Activated T-cell treated with anti-CD3 and anti-CD28 coated beads for 1 hour (primary cell): ENCODE results near the gene FNDC3B.

Experiments used
- DNase-seq: peaks from one replicate; pipeline ENCODE4 v3.0.0-alpha.2; 2020; ENCODE audit warnings: low read depth

FNDC3B gene

DNA sequence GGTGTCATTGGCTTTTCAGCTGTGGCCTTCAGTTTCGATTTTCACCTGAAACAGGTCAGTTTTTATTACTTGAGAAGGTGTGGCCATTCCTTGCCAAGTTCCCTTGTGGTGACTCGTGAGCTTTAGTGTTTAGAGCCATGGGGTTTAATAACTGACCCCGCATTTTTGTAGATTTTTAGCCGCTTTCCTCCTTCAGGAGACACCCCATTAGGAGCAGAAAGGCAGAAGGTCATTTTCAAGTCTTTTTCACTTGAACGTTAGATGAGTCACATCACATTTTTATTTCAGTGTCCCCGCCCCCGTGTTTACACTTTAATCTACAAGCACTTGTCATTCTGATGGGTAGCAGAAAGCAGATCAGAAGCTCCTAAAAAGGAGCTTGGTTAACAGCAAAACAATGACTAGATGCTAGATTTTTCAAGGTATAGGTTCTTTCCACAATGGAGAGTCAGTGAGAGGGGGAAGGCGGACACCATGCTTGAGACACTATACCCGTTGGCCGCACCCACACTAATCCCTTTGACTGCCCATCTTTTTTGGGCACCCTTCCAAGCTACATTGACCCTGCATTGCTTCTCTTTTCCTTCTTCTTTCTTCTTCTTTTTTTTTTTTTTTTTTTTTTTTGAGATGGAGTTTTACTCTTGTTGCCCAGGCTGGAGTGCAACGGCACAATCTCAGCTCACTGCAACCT, 276.2 kb downstream of the FNDC3B start:
- no peak for DNase-seq

DNA sequence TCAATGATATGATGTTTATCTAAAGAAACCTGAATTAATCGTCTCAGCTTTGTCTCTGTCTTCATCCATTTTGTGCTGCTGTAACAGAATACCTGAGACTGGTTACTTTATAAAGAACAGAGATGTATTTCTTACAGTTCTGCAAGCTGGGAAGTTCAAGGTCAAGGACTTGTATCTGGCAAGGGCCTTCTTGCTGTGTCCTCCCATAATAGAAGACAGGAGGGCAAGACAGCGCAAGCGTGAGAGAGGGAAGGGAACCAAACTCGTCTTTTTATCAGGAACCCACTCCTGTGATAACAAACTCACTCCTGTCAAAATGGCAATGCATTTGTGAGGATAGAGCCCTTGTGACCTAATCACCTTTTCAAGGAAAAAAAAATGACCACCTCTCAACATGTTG, 277.4 kb downstream of the FNDC3B start:
- no peak for DNase-seq

DNA sequence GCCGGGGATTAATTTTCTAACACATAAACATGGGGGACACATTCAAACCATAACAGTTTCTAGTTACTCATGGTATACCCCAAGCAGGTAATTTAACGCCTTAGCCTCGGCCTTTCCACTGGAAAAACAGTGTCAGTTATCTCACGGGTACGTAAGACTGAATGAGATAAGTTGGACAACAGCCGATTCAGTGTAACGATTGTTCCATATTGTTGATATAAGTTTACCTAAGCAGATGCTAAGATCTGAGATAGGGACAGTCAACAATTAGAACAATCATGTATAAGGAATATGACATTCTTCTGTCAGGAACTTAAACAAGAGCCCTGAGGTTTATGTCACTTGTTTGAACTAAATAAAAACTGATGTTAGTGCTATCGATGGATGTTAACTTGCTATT, 278.1 kb downstream of the FNDC3B start:
- no peak for DNase-seq

DNA sequence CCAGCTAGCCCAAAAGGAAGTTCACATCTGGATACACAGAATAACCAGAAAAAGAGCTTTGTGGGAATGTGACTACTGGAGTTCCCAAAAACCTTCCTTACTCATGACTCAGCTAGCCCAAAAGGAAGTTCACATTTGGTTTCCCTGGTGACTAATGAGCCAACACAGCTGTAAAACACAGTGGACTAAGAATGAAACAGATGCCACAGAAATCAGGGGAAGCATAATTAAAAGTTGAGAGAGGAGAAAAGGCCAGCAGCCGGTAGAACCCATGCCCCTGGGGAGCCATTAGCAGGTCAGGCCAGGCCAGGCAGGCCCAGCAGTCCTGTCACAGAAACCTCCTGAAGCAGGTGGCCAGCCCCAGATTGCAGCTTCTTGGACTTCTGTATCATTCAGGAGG, 278.6 kb downstream of the FNDC3B start:
- DNase-seq: no peak

DNA sequence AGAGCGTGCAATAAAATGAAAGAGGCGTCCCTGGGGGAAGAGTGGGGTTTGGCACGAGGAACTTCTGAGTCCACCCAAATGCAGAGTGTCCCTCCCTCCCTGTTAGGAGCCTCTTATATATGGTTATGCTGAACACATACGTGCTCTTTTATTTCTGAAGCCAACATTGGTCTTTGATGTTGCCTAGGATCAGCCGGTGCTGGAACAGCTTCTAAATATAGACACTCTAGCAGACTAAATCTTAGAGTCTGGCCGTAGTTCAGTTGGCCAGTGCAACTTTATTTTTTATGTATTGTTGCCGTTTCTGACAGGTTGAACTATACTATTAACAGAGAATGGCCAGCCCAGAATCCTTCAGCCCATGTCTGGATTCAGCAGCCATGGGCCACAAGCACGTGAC, 280.2 kb downstream of the FNDC3B start:
- DNase-seq: no peak

DNA sequence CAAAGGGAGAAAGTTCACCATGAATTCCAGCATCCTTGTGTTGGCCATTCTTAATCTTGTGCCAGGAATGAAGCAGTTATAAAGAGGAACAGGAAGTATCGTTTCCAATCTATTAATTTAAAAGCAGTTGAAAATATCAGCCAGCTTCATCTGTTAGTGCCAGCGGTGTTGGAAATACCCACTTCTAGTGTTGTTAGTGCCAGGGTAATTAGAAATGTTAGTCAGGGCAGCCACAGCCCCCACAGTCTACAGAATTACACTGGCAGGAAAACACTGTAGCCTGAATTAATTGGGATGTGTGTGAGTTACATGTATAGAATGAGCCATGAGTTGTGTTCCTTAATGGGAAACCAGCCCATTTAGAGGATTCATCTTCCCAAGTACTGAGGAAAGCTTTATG, 281.1 kb downstream of the FNDC3B start:
- DNase-seq: no peak

DNA sequence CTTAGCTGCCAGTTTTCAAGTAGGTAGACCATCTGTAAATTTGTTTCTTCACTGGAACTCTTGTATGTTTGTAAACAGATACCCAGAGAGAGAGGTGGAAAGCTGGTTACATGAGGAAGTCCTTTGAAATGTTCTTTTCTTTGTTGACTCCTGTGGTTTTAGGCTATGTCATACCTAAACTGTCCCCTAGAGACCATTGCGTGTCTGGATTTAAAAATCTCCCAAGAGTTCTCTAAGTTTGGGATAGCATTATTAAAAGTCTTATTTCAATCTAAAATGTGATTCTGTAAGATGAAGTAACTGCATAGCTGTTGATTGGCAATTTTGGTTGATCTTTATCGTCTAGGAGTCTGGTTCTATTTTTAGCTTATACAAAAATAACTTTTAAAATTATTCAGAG, 281.7 kb downstream of the FNDC3B start:
- no peak for DNase-seq

DNA sequence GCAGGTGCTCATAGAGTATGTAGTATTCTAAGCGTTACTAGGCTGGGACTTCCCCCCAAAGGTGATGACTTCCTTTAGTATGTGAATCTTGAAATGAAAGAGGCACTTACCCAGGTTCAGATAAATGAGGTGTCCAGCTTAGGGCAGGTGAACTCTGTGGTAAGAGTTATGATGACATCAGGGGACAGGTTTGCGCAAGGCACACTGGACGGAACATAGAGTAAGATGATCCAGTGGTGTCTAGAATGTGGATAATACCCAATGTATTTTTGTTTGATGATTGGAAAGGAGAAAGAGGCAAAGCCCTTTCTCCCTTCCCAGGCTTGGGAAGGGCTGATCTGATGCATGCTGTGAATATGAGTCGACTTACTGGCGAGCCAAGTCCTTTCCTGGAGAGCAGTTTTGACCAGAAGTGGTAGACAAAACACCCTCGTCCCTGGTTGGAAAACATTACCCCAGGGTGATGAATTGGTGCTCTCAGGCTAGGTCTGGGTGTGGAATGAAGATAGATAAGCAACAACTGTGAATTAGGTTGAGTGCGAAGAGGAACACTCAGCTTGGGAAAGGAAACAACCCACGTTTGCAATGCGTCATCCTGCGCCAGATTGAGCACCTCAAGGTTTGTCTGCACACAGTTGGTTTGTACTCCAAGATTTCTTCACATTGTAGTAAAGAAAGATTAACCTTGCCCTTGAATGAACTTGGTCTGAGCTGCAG, 284.7 kb downstream of the FNDC3B start:
- no peak for DNase-seq

DNA sequence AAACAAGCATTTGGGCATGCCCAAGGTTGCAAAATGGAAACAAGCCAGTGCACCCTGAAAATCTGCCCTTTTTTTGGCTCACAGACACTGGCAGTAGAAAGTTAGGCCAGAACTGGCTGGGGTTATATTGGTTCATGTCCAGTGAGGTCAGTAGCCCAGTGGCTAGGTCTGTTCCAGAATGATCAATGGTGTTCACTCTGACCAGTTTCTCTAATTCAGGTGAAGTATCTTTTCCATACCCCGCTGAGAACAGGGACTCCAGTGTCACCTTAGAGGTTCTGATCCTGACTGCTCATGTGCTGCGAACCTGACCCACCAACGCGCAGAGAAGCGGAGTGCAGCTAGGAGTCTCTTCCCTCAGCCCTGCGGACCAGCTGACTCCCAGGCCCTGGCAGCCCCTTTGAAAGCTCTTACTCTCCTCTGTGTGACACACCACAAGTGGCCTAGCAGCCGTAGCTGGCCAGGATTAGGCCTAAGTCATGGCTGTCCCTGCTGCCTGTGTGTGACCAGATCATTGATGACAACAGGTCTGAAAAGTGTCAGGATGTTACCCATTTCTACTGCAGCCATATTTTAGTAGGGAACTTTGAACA, 285.3 kb downstream of the FNDC3B start:
- no peak for DNase-seq

DNA sequence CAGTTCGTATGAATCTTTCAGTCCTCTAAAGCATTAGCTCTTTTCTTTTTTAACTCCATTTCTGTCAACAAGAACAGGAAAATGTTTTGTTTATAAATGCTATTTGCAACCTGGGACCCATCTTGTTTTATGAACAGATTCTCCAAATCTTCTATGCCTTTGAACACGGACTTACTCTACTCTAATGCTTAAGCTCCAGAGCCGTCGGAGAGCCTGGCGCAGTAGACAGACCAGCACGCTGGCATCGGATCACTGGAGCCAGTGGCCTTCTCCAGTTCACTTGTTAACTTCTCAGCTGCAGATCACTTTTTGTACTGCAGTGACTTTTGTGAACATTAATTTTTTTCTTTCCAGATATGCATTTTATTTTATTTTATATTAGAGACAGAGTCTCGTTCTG, 286.1 kb downstream of the FNDC3B start:
- no peak for DNase-seq

DNA sequence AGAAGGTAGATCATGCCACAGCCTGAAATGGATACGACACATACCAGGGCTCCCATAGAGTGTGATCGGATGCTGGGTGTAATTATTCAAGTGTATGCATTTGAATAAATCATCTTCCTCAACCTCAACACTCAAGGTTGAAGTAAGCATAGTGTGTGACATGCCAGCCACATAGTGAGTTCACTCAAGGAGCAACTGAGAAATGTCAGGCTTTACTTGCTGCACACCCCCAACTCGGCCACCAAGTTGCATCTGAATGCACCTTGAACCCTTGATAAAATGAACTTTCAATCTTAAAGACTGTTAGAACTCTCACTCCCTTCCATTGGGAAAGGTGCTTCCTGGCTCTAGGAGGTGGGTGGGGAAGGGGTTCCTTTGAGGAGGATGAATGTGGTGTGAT, 287.6 kb downstream of the FNDC3B start:
- no peak for DNase-seq

DNA sequence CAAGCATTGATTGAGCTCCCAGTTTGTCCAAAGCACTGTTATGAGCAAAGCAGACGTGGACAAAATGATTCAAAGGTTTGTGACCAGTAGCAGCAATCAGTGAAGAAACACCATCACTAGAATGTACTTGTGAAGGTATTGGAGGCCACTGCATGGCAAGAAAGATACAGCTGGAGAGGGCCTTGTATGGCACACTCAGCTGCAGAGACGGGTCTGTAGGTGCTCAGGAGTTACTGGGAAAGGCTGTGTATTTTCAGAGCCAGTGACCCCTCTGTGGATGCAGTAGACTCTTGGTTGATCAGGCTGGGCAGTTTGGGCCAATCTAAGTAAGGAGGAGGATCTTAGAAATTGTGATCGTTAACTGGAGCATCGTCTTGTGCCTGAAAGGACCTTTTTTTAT, 288.9 kb downstream of the FNDC3B start:
- DNase-seq: no peak

DNA sequence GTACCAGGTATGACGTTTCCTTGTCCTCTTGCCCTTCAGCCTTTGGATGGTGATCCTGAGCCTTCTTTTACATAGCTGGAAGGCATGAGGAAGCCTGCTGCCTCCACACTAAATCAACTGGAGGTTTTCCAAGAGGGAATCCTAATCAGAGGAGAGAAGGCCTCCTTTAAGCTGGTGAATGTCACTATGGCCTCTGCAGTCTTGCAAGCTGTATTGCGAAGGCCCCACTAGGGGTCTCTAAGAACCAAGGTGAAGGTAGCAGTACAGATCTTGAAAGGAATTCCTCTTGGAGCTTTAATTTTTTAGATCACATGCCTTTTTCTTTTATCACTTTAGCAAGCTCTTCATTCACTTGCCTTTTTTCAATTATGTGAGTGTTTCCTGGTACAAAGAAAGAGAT, 289.7 kb downstream of the FNDC3B start:
- no peak for DNase-seq

DNA sequence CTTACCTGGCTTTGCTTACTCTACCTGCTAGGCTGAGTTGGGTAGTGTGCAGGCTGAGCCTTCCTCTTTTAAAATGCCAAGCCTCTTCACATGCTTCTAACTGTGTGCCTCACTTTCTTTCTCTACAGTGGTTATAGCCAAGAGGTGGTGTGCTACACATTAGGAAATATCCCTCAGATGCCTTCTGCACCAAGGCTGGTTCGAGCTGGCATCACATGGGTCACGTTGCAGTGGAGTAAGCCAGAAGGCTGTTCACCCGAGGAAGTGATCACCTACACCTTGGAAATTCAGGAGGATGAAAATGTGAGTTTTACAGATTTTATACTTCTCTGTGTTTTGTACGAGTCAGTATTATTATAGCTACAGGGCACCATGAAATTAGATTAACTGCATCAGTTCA, 291.0 kb downstream of the FNDC3B start:
- no peak for DNase-seq

DNA sequence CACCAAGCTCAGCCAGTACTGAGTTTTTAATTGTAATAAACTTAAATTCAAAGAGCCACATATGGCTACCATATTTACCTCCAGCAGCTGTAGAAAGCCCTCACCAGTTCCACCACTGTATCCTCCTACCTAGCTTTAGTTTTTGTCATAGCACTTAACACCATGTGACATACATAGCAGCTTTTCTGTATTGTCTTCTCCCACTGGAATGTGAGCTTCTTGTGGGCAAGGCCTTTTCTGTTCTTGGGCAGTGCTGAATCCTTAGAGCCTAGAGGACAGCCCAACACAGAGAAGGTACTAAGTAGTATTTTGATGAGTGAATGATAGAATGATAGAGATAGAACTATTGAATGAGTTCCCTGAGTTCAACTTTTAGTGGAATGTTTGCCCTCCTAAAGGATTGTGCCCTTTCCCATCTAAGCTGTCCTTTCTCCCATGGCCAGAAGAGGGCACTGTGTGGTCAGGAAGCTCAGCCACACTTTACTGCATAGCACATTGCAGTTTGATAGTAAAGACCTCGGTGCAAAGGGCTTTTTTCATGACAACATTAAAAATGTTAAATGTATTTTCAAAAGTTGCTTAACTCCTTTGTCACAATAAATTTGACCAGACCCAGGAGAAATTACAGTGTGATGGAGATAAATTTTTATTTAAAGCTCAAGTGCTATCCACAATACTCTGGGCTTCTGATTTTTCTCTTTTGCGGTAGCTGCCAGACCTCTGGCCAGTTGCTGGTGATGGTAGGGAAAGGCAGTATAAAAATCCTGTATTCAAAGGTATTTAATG, 293.1 kb downstream of the FNDC3B start:
- DNase-seq: peak; percentile 34

DNA sequence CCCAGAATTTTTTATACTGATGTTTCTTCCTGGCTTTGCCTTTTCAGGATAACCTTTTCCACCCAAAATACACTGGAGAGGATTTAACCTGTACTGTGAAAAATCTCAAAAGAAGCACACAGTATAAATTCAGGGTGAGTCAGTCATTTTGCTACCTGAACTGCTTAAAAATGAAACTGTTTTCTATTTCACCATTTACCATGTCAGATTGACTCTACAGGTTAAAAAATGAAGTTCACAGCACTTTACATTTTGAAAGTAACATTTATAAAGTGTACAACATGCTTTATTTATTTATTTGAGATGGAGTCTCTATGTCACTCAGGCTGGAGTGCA, 293.6 kb downstream of the FNDC3B start:
- DNase-seq: no peak

DNA sequence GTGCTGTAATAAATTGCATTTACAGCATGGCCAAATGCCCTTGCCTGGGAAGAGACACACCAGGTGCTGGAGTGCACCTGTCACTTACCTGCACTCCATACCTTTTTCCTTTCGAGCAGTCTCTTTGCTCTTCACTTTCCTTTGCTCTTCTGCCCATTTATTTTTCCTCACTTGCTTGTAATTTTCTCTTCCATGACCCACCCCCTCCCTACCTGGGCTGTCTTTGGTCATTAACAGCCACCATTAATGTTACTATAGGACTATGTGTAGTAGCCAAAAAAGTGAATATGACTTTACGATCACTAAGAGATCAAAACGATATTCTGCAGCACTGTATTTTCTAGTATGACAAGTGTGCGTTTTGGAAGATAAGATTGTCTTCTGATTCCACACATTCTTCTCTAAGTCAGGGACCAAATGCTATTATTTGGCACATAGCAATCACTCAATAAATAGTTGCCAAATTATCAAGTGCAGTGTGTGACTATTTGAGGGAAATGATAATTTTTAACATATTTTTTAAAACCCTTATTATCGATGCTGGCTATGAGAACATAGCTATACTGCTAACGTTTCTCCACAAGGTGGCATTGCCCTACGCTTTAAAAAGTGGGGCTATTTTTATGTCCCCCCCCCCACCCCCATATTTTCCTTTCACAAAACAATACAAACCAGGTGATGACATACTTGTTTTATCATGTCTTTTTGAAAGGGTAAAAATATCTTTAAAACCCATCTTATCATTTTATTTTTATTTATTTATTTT, 294.5 kb downstream of the FNDC3B start:
- DNase-seq: no peak

DNA sequence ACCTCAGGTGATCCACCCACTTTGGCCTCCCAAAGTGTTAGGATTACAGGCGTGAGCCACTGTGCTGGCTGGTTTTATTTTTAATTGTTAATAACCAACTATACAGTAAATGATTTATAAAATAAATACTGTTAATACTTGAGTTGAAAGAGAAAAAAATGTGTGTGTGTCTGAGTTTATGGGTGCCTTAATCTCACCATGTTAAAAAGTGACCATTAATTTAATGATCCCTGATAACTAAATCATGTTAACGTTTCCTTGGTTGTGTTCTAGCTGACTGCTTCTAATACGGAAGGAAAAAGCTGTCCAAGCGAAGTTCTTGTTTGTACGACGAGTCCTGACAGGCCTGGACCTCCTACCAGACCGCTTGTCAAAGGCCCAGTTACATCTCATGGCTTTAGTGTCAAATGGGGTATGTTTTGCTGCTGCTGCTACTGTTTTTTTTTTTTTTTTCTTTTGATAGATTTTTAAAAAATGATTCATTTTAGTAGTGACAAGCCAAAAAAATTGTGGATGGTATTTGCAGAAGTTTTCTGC, 295.4 kb downstream of the FNDC3B start:
- DNase-seq: no peak

DNA sequence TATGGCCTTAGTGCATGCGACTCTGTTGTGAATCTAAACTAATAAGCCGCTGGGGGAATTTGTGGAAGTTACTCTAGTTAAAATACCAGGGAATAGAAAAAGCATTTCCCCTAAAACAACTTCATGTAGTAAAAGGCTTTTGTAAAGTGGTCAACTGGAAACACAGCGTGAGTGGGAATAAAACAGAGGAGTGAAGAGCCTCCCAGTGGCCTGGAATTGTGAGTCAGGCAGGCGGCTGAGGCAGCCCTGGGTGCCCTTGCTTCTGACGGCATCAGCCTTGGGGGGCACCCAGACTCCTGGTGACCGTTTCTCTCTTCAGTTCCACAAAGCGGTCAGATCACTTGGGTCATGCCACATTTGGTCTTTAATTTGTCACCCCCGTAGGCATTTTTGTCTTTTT, 300.5 kb downstream of the FNDC3B start:
- no peak for DNase-seq

DNA sequence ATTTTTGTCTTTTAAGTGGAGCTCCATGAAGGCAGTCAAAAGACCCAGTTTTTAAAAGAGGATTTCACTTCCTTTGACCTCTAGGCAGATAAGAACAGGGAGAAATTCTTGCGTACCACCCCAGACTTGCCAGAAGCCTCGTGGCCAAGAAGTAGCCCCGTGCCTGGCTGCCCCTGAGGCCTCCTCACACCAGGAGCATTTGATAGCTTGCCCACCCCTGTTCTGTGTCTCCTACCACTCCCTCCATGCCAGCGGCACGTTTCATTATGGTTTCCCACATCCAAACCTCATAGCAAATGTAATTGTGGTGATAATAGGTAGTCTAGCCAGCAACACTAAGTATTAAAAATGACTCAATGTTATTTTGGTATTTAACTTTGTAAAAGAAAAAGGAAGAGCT, 301.2 kb downstream of the FNDC3B start:
- no peak for DNase-seq

DNA sequence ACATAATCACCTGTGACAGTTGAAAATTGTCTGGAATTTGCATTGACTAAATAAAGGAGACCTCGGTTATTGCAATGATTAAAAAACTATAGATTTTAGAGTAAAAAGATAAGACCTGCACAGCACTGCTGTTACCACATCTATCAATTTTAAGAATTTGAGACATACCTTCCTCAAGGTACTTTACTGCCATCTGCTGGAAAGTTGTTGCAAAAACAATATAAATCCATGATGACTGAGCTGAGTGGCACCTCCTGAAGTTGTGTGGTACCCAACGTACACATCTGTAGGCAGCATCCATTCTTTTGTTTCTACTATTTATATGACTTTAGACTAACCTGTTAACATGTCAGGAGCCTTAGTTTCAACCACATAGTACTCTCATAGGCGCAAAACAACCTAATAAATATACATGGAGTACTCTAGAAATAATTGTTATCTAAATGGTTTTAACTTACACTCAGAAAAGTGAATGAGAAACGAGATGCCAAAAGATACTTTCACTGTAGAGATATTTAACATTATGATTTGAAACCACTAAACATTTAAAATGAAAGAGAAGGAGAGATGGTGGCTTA, 302.2 kb downstream of the FNDC3B start:
- DNase-seq: no peak
